Kidney epithelial cell (primary cell): Measurements from ENCODE around the gene DNAI1. TPM values are rescaled to one million over a fixed set of nuclear protein-coding genes. Genes with fewer than 3 reads are reported as not detected.
"Not testable (repeated sequence)": the region's sequence is repeated elsewhere in the genome, so short reads cannot be mapped to it uniquely, and the experiment has no call there.

Experiments
- DNase-seq: peaks from one replicate; pipeline ENCODE4 v3.0.0-alpha.2; 2010; ENCODE audit warnings: low read depth
- H3K27me3 ChIP-seq: 2 replicates; pipeline ENCODE4 v1.6.0; 2011; ENCODE audit warnings: low read length; ENCODE audit not compliant: control insufficient read depth, insufficient read depth
- H3K36me3 ChIP-seq: 2 replicates; pipeline ENCODE4 v1.5.1; 2011; ENCODE audit warnings: low read length; ENCODE audit not compliant: control insufficient read depth, insufficient read depth
- H3K4me3 ChIP-seq: 2 replicates; pipeline ENCODE4 v1.5.1; 2011; ENCODE audit warnings: low read depth, mild to moderate bottlenecking, control low read depth, low read length
- CTCF ChIP-seq: IDR thresholded peaks from 2 replicates; pipeline ENCODE4 v1.5.1; 2011; ENCODE audit warnings: mild to moderate bottlenecking, moderate library complexity, low read length, control low read depth, inconsistent platforms; ENCODE audit not compliant: insufficient read depth, poor library complexity, severe bottlenecking
- total RNA-seq: library from RNA; depleted of rRNA; stranded (reverse); fragments of >200 nt; gene quantifications from 2 replicates; pipeline ENCODE4 v1.2.3, GENCODE V29; 2015

DNAI1 gene
- total RNA-seq, 1 donor from 2014 or later: not detected

GRCh38 chr9:34477541-34477940 lies 18.9 kb downstream of the DNAI1 start:
- Histone ChIP-seq H3K36me3 (no peaks in the 10 kb centered on the region), H3K4me3 (no peak overlapping the region), H3K27me3 (peaks cover 6% of the 10 kb centered on the region)
- no peak for DNase-seq
- no peak for TF ChIP-seq CTCF

GRCh38 chr9:34479431-34479866 lies 20.8 kb downstream of the DNAI1 start:
- Histone ChIP-seq H3K36me3 (no peaks in the 10 kb centered on the region), H3K27me3 (peaks cover 6% of the 10 kb centered on the region), H3K4me3 (no peak overlapping the region)
- DNase-seq: no peak
- TF ChIP-seq CTCF: no peak

DNA sequence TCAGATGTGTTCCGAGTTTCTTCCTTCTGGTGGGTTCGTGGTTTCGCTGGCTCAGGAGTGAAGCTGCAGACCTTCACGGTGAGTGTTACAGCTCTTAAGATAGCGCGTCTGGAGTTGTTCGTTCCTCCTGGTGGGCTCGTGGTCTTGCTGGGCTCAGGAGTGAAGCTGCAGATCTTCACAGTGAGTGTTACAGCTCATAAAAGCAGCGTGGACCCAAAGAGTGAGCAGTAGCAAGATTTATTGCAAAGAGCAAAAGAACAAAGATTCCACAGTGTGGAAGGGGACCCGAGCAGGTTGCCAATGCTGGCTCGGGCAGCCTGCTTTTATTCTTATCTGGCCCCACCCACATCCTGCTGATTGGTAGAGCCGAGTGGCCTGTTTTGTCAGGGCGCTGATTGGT lies 23.0 kb downstream of the DNAI1 start:
- not testable (repeated sequence) for H3K36me3 ChIP-seq, DNase-seq, H3K4me3 ChIP-seq, H3K27me3 ChIP-seq

GRCh38 chr9:34482746-34483145 lies 24.1 kb downstream of the DNAI1 start:
- DNase-seq: not testable (repeated sequence)

DNA sequence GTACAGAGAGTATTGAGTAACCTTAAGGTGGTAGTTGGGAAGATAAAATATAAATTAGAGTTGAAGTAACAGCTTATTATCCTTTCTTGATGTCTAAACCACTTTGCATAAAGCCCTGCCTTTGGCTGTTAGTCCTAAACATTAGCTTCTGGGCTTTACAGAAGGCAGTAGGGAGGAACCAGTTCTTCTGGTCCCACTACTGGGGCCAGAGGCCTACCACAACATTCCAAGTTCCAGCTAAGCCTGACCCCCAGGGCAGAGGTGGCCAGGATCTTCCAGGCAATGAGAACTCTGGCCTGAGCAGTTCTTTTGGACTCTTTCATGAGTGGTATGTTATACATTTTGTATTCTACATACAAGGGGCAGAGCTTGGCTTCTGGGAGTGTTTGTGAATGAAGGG lies 26.1 kb downstream of the DNAI1 start:
- no peak for DNase-seq
- Histone ChIP-seq H3K36me3 (no peaks in the 10 kb centered on the region), H3K4me3 (no peak overlapping the region), H3K27me3 (peaks cover 3% of the 10 kb centered on the region)
- no peak for TF ChIP-seq CTCF

More at GRCh38 chr9:34482746-34483145, 24.1 kb downstream of the DNAI1 start:
- not testable (repeated sequence) for H3K4me3 ChIP-seq, H3K36me3 ChIP-seq, H3K27me3 ChIP-seq

- Histone ChIP-seq H3K27me3 (peaks cover 6% of the 10 kb centered on the region), H3K36me3 (no peaks in the 10 kb centered on the region), H3K4me3 (no peak overlapping the region)
- no peak for TF ChIP-seq CTCF
- DNase-seq: no peak
These were observed 27.2 kb downstream of the DNAI1 start for GRCh38 chr9:34485822-34486221.

GRCh38 chr9:34486572-34486971 lies 28.0 kb downstream of the DNAI1 start:
- Histone ChIP-seq H3K4me3 (no peak overlapping the region), H3K27me3 (peaks cover 8% of the 10 kb centered on the region), H3K36me3 (no peaks in the 10 kb centered on the region)
- no peak for DNase-seq
- no peak for TF ChIP-seq CTCF
